AG04449 (cell line): Measurements from ENCODE around the gene MT4.

Experiments used
- CTCF ChIA-PET: fragments of 350-600 bp; formaldehyde crosslinking; extraction: SDS; loops from one replicate; lab custom pipeline; 2021; ENCODE audit warnings: antibody characterized with exemption; lab: Yijun Ruan, JAX
- POLR2A ChIA-PET: fragments of 400-600, 350-600 bp; formaldehyde crosslinking; extraction: SDS; loops from one replicate; lab custom pipeline; 2020; ENCODE audit warnings: antibody characterized with exemption, inconsistent platforms; lab: Yijun Ruan, JAX
- DNase-seq: peaks from one replicate; pipeline ENCODE4 v3.0.0-alpha.2; 2010; ENCODE audit warnings: low read depth, low spot score
- H3K4me3 ChIP-seq: 2 replicates; pipeline ENCODE4 v1.5.1; 2011; ENCODE audit warnings: low read depth, mild to moderate bottlenecking, control low read depth, low read length
- TF ChIP-seq, protein P1 (sequence below): IDR thresholded peaks from one replicate; pipeline ENCODE4 v1.5.1; 2011; ENCODE audit warnings: mild to moderate bottlenecking, moderate library complexity, low read length, control low read depth, inconsistent platforms; ENCODE audit not compliant: insufficient read depth; ENCODE audit errors: missing control alignments

MT4 gene

DNA sequence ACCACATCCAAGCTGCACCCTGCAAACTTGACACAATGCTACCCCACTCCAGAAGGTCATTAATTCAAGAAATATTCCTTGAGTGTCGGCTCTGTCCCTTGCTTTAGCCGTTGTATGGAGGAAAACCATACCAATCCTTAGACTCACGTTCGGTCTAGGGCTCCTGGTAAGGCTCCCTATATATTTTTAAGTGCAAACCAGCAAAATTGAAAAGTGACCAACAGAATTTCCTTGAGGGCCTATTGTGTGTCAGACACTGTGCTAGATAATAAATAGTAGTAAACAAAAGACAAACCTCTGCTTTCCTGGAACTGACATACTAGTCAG is 44.7 kb upstream of the MT4 start:
- TF ChIP-seq, protein P1, sequence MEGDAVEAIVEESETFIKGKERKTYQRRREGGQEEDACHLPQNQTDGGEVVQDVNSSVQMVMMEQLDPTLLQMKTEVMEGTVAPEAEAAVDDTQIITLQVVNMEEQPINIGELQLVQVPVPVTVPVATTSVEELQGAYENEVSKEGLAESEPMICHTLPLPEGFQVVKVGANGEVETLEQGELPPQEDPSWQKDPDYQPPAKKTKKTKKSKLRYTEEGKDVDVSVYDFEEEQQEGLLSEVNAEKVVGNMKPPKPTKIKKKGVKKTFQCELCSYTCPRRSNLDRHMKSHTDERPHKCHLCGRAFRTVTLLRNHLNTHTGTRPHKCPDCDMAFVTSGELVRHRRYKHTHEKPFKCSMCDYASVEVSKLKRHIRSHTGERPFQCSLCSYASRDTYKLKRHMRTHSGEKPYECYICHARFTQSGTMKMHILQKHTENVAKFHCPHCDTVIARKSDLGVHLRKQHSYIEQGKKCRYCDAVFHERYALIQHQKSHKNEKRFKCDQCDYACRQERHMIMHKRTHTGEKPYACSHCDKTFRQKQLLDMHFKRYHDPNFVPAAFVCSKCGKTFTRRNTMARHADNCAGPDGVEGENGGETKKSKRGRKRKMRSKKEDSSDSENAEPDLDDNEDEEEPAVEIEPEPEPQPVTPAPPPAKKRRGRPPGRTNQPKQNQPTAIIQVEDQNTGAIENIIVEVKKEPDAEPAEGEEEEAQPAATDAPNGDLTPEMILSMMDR, result no peak
- H3K4me3 ChIP-seq, result peak overlapping the region; percentile 92
- POLR2A ChIA-PET, result no interaction called here
- DNase-seq, result no peak
- CTCF ChIA-PET, result interaction anchor here (0.9 to 5.4 kb wide), 5 partner anchors 10 to 181 kb away, joined by 3 to 49 read pairs (median 5); no protein-coding TSS in a partner anchor

GRCh38 chr16:56525236-56525635 is 39.6 kb upstream of the MT4 start:
- CTCF ChIA-PET, result interaction anchor here (1.0 to 3.1 kb wide), 5 partner anchors 8 to 177 kb away, joined by 3 to 11 read pairs (median 3); no protein-coding TSS in a partner anchor
- peak overlapping the region; percentile 20; the same call in 1 of the 2 replicates for H3K4me3 ChIP-seq

GRCh38 chr16:56530872-56531271 is 34.0 kb upstream of the MT4 start:
- TF ChIP-seq, protein P1, result no peak
- ChIA-PET CTCF (interaction anchor here (1.3 to 2.8 kb wide), 3 partner anchors 13 to 17 kb away, joined by 8 to 12 read pairs (median 10); no protein-coding TSS in a partner anchor), POLR2A (no interaction called here)
- DNase-seq, result no peak
- no peak overlapping the region for H3K4me3 ChIP-seq

More at GRCh38 chr16:56525236-56525635, 39.6 kb upstream of the MT4 start:
- TF ChIP-seq, protein P1, result no peak
- POLR2A ChIA-PET, result no interaction called here
- peak; percentile 49 for DNase-seq

GRCh38 chr16:56532714-56533113 is 32.2 kb upstream of the MT4 start:
- ChIA-PET POLR2A (no interaction called here), CTCF (interaction anchor here (1.0 to 2.6 kb wide), 3 partner anchors 13 to 15 kb away, joined by 3 to 10 read pairs (median 5); partner anchors contain the start of gene BBS2)
- no peak overlapping the region for H3K4me3 ChIP-seq
- TF ChIP-seq, protein P1, result no peak
- DNase-seq, result no peak

- DNase-seq, result no peak
- CTCF ChIA-PET, result interaction anchor here (1.9 kb wide), 1 partner anchor 167 kb away, joined by 9 read pairs; no protein-coding TSS in a partner anchor
- H3K4me3 ChIP-seq, result no peak overlapping the region
- POLR2A ChIA-PET, result no interaction called here
- TF ChIP-seq, protein P1, result no peak
Measured at GRCh38 chr16:56534847-56535383, 30.0 kb upstream of the MT4 start.

DNA sequence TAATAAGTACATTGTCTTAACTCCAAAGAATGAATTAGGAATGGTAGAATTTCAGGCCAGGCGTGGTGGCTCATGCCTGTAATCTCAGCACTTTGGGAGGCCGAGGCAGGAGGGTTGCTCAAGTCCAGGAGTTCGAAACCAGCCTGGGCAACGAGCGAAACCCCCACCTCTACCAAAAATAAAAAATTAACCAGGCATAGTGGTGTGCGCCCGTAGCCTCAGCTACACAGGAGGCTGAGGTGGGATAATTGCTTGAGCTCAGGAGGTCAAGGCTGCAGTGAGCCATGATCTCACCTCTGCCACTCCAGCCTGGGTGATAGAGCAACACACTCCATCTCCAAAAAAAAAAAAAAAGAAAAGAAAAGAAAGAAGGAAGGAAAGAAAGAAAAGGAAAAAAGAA is 26.5 kb upstream of the MT4 start:
- TF ChIP-seq, protein P1, result no peak
- H3K4me3 ChIP-seq, result no peak overlapping the region
- no peak for DNase-seq
- ChIA-PET POLR2A (no interaction called here), CTCF (no interaction called here)
